ENCODE data around the gene NDUFA7. TPM values are rescaled to one million over a fixed set of nuclear protein-coding genes. Genes with fewer than 3 reads are reported as not detected.
A peak's percentile ranks its signal among the peaks of the same experiment; 100 is the strongest.

Gene NDUFA7
- total and polyA plus RNA-seq, 2 of the 13 experiments (the other 11 are each of a cell fraction or from before 2014, with no cell fraction given): 64.5 to 71.5 TPM

DNA sequence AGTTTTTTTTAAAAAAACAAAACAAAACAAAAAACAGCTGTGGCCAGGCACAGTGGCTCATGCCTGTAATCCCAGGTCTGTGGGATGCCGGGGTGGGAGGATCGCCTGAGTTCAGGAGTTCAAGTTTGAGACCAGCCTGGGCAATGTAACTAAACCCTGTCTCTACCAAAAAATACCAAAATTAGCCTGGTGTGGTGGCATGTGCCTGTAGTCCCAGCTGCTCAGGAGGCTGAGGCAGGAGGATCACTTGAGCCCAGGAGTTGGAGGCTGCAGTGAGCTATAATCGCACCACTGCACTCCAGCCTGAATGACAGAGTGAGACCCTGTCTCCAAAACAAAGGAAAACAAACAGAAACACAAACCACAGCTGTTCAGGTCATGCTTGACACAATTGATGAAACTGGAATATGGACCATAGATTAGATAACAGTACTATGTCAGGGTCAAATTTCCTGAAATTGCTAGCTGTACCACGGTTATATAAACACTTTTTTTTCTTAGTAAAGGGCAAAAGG, 35.9 kb upstream of the NDUFA7 start (continued):
- TF ChIP-seq PRPF4 (IDR thresholded peaks at IDR 0.05; ENCODE audit: low read depth, low read length, poor library complexity, severe bottlenecking): no peak
- no peak for TF ChIP-seq ZKSCAN1 (IDR thresholded peaks at IDR 0.05; ENCODE audit: low read length)
- TF ChIP-seq, protein P1, sequence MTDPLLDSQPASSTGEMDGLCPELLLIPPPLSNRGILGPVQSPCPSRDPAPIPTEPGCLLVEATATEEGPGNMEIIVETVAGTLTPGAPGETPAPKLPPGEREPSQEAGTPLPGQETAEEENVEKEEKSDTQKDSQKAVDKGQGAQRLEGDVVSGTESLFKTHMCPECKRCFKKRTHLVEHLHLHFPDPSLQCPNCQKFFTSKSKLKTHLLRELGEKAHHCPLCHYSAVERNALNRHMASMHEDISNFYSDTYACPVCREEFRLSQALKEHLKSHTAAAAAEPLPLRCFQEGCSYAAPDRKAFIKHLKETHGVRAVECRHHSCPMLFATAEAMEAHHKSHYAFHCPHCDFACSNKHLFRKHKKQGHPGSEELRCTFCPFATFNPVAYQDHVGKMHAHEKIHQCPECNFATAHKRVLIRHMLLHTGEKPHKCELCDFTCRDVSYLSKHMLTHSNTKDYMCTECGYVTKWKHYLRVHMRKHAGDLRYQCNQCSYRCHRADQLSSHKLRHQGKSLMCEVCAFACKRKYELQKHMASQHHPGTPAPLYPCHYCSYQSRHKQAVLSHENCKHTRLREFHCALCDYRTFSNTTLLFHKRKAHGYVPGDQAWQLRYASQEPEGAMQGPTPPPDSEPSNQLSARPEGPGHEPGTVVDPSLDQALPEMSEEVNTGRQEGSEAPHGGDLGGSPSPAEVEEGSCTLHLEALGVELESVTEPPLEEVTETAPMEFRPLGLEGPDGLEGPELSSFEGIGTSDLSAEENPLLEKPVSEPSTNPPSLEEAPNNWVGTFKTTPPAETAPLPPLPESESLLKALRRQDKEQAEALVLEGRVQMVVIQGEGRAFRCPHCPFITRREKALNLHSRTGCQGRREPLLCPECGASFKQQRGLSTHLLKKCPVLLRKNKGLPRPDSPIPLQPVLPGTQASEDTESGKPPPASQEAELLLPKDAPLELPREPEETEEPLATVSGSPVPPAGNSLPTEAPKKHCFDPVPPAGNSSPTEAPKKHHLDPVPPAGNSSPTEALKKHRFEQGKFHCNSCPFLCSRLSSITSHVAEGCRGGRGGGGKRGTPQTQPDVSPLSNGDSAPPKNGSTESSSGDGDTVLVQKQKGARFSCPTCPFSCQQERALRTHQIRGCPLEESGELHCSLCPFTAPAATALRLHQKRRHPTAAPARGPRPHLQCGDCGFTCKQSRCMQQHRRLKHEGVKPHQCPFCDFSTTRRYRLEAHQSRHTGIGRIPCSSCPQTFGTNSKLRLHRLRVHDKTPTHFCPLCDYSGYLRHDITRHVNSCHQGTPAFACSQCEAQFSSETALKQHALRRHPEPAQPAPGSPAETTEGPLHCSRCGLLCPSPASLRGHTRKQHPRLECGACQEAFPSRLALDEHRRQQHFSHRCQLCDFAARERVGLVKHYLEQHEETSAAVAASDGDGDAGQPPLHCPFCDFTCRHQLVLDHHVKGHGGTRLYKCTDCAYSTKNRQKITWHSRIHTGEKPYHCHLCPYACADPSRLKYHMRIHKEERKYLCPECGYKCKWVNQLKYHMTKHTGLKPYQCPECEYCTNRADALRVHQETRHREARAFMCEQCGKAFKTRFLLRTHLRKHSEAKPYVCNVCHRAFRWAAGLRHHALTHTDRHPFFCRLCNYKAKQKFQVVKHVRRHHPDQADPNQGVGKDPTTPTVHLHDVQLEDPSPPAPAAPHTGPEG (CRISPR knock-in tag; IDR thresholded peaks at IDR 0.05): no peak
- no peak for TF ChIP-seq ZNF547 (CRISPR knock-in tag; IDR thresholded peaks at IDR 0.05)
- TF ChIP-seq ZNF180 (CRISPR knock-in tag; IDR thresholded peaks at IDR 0.05; ENCODE audit: borderline replicate concordance, low read depth): no peak
- TF ChIP-seq PLRG1 (conservative IDR thresholded peaks at IDR 0.05): no peak
- TF ChIP-seq, protein P2, sequence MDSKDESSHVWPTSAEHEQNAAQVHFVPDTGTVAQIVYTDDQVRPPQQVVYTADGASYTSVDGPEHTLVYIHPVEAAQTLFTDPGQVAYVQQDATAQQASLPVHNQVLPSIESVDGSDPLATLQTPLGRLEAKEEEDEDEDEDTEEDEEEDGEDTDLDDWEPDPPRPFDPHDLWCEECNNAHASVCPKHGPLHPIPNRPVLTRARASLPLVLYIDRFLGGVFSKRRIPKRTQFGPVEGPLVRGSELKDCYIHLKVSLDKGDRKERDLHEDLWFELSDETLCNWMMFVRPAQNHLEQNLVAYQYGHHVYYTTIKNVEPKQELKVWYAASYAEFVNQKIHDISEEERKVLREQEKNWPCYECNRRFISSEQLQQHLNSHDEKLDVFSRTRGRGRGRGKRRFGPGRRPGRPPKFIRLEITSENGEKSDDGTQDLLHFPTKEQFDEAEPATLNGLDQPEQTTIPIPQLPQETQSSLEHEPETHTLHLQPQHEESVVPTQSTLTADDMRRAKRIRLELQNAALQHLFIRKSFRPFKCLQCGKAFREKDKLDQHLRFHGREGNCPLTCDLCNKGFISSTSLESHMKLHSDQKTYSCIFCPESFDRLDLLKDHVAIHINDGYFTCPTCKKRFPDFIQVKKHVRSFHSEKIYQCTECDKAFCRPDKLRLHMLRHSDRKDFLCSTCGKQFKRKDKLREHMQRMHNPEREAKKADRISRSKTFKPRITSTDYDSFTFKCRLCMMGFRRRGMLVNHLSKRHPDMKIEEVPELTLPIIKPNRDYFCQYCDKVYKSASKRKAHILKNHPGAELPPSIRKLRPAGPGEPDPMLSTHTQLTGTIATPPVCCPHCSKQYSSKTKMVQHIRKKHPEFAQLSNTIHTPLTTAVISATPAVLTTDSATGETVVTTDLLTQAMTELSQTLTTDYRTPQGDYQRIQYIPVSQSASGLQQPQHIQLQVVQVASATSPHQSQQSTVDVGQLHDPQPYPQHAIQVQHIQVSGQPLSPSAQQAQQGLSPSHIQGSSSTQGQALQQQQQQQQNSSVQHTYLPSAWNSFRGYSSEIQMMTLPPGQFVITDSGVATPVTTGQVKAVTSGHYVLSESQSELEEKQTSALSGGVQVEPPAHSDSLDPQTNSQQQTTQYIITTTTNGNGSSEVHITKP (CRISPR knock-in tag; IDR thresholded peaks at IDR 0.05; ENCODE audit: low read depth): 0 out of 2 replicates have a peak, but pooled peaks have one; percentile 24
- TF ChIP-seq, protein P3, sequence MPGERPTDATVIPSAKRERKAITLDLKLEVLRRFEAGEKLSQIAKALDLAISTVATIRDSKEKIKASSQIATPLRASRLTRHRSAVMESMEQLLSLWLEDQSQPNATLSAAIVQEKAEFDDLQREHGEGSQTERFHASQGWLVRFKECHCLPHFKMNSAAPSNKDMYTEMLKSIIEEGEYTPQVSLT (CRISPR knock-in tag; IDR thresholded peaks at IDR 0.05; ENCODE audit: borderline replicate concordance, low read depth): no peak
- no peak for TF ChIP-seq ZNF484 (CRISPR knock-in tag; IDR thresholded peaks at IDR 0.05; ENCODE audit: borderline replicate concordance, low read depth)
- no peak for TF ChIP-seq ZNF326 (CRISPR knock-in tag; IDR thresholded peaks at IDR 0.05; ENCODE audit: borderline replicate concordance)
- no peak for TF ChIP-seq IKZF4 (CRISPR knock-in tag; IDR thresholded peaks at IDR 0.05; ENCODE audit: borderline replicate concordance, low read depth, not compliant biosample characterization)
- TF ChIP-seq EP300 (IDR thresholded peaks at IDR 0.05; ENCODE audit: low read depth in 2 of 2, low read length in 2 of 2): peak; percentile 93
- TF ChIP-seq EP300 (CRISPR knock-in tag; IDR thresholded peaks at IDR 0.05; ENCODE audit: borderline replicate concordance): peak; percentile 90
- no peak for TF ChIP-seq ZNF44 (CRISPR knock-in tag; IDR thresholded peaks at IDR 0.05)
- TF ChIP-seq, protein P4, sequence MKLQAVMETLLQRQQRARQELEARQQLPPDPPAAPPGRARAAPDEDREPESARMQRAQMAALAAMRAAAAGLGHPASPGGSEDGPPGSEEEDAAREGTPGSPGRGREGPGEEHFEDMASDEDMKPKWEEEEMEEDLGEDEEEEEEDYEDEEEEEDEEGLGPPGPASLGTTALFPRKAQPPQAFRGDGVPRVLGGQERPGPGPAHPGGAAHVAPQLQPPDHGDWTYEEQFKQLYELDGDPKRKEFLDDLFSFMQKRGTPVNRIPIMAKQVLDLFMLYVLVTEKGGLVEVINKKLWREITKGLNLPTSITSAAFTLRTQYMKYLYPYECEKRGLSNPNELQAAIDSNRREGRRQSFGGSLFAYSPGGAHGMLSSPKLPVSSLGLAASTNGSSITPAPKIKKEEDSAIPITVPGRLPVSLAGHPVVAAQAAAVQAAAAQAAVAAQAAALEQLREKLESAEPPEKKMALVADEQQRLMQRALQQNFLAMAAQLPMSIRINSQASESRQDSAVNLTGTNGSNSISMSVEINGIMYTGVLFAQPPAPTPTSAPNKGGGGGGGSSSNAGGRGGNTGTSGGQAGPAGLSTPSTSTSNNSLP (IDR thresholded peaks at IDR 0.05; ENCODE audit: low read depth, low read length): peak; percentile 97
- no peak for TF ChIP-seq ZNF12 (CRISPR knock-in tag; IDR thresholded peaks at IDR 0.05)

All from HepG2 (cell line).